ENCODE results near the gene ZBTB8B.

- TF ChIP-seq CTCF (conservative IDR thresholded peaks at IDR 0.05; ENCODE audit: low read length) (no peak), EZH2phosphoT487 (IDR thresholded peaks at IDR 0.05; ENCODE audit: borderline replicate concordance) (no peak)
Observed at GRCh38 chr1:32438136-32438535, 26.7 kb upstream of the ZBTB8B start.
